ENCODE data around the gene IRAK1.

IRAK1 gene

DNA sequence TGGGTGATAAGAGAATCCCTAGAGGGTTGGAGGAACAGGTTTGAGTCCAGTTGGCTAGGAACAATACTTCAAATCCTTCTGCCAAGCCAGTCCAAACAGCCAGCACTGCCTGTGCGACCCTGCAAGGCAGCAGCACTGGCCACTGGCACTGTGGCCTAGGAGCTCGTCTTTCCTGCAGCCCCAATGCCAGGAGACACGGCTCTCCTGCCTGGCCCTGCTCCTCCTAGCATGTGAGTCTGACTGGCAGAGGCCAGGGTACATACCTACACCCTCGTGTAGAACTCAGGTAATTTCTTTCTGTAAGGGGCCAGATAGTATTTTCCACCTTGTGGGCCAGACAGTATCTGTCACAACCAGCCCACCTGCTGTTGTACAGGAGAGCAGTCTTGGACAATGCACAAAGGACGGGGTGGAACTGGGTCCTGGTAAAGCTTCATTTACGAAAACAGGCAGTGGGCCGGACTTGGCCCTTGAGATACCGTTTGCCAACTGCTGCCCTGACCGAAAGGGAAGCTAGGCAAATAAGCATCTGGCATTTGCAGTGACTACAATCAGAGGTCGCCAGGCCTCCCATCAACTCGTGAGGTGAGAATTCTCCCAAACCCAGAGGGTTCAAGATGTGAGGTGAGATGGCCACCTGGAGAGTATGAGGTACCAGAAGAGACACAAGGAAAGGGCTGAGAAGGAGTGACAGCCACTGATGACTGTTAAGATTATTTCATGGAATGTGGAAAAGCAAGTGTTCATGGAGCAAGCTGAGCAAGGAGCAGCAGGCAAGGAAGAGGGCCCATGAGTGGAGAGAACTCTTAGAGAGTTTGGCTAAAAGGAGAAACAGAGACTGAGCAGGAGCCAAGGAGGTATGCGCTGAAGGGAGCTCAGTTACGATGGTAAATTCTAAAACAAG is 29.8 kb upstream of the IRAK1 start:
- peaks cover 80% of the 10 kb centered on the region for H3K79me2 ChIP-seq (ENCODE audit: insufficient read depth, low read length)
- H3K9me3 ChIP-seq (ENCODE audit: insufficient read depth, low read length, severe bottlenecking): no peaks in the 10 kb centered on the region
- H3K27me3 ChIP-seq (ENCODE audit: insufficient read depth, low read length, poor library complexity): no peaks in the 10 kb centered on the region
- H3K4me2 ChIP-seq (ENCODE audit: insufficient read depth, low read length): no peak overlapping the region
- H4K20me1 ChIP-seq (ENCODE audit: insufficient read depth, low read length): peaks cover 34% of the 10 kb centered on the region
- TF ChIP-seq EZH2 (IDR thresholded peaks at IDR 0.05; ENCODE audit: borderline replicate concordance, low read depth, low read length, severe bottlenecking): no peak
- TF ChIP-seq, protein P1, sequence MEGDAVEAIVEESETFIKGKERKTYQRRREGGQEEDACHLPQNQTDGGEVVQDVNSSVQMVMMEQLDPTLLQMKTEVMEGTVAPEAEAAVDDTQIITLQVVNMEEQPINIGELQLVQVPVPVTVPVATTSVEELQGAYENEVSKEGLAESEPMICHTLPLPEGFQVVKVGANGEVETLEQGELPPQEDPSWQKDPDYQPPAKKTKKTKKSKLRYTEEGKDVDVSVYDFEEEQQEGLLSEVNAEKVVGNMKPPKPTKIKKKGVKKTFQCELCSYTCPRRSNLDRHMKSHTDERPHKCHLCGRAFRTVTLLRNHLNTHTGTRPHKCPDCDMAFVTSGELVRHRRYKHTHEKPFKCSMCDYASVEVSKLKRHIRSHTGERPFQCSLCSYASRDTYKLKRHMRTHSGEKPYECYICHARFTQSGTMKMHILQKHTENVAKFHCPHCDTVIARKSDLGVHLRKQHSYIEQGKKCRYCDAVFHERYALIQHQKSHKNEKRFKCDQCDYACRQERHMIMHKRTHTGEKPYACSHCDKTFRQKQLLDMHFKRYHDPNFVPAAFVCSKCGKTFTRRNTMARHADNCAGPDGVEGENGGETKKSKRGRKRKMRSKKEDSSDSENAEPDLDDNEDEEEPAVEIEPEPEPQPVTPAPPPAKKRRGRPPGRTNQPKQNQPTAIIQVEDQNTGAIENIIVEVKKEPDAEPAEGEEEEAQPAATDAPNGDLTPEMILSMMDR (IDR thresholded peaks at IDR 0.05; ENCODE audit: borderline replicate concordance, extremely low read depth, low read length, poor library complexity, severe bottlenecking): no peak
- no peak overlapping the region for H3K27ac ChIP-seq (ENCODE audit: low read length)
- no peak for ATAC-seq (ENCODE audit: insufficient read depth, low read depth)
- no peak overlapping the region for H2AFZ ChIP-seq (ENCODE audit: low read depth, low read length)
- no peak for DNase-seq
- H3K4me1 ChIP-seq (ENCODE audit: insufficient read depth, low read length): no peaks in the 10 kb centered on the region; the same call in none of the 2 replicates
- H3K36me3 ChIP-seq (ENCODE audit: insufficient read depth, low read length): peaks cover 54% of the 10 kb centered on the region
- no peak overlapping the region for H3K4me3 ChIP-seq (ENCODE audit: low read depth in 1 of 2, low read length in 2 of 2)
- H3K9ac ChIP-seq (ENCODE audit: low read depth, low read length): no peak overlapping the region

DNA sequence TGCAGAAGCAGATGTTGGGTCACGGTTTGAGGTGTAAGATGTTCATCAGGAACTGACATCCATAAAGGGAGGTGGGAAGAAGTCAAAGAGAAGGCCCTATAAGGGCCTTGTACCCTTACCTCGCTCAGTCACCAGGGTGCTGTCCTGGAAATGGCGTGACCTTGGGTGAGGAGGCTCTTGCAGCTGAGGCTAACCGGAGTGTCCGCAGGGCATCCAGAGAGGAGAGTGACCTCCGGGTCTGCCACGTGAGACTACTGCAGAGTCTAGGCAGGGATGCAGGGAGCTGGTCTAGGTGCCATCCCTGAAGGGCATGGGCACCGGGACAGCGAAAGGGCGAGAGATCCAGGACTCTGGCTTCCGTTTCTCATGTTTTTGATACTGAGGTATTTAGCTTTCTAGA is 28.7 kb upstream of the IRAK1 start:
- TF ChIP-seq, protein P1 (IDR thresholded peaks at IDR 0.05; ENCODE audit: borderline replicate concordance, extremely low read depth, low read length, poor library complexity, severe bottlenecking): no peak
- no peak for TF ChIP-seq EZH2 (IDR thresholded peaks at IDR 0.05; ENCODE audit: borderline replicate concordance, low read depth, low read length, severe bottlenecking)
- no peak overlapping the region for H3K9ac ChIP-seq (ENCODE audit: low read depth, low read length)
- no peaks in the 10 kb centered on the region for H3K27me3 ChIP-seq (ENCODE audit: insufficient read depth, low read length, poor library complexity)
- H3K79me2 ChIP-seq (ENCODE audit: insufficient read depth, low read length): peaks cover 89% of the 10 kb centered on the region
- no peak overlapping the region for H3K4me3 ChIP-seq (ENCODE audit: low read depth in 1 of 2, low read length in 2 of 2)
- ATAC-seq (ENCODE audit: insufficient read depth, low read depth): no peak
- H3K9me3 ChIP-seq (ENCODE audit: insufficient read depth, low read length, severe bottlenecking): no peaks in the 10 kb centered on the region
- peaks cover 34% of the 10 kb centered on the region for H4K20me1 ChIP-seq (ENCODE audit: insufficient read depth, low read length)
- no peak overlapping the region for H3K4me2 ChIP-seq (ENCODE audit: insufficient read depth, low read length)
- no peak overlapping the region for H3K27ac ChIP-seq (ENCODE audit: low read length)
- H3K36me3 ChIP-seq (ENCODE audit: insufficient read depth, low read length): peaks cover 52% of the 10 kb centered on the region
- no peak overlapping the region for H2AFZ ChIP-seq (ENCODE audit: low read depth, low read length)
- no peaks in the 10 kb centered on the region; the same call in none of the 2 replicates for H3K4me1 ChIP-seq (ENCODE audit: insufficient read depth, low read length)
- no peak for DNase-seq

DNA sequence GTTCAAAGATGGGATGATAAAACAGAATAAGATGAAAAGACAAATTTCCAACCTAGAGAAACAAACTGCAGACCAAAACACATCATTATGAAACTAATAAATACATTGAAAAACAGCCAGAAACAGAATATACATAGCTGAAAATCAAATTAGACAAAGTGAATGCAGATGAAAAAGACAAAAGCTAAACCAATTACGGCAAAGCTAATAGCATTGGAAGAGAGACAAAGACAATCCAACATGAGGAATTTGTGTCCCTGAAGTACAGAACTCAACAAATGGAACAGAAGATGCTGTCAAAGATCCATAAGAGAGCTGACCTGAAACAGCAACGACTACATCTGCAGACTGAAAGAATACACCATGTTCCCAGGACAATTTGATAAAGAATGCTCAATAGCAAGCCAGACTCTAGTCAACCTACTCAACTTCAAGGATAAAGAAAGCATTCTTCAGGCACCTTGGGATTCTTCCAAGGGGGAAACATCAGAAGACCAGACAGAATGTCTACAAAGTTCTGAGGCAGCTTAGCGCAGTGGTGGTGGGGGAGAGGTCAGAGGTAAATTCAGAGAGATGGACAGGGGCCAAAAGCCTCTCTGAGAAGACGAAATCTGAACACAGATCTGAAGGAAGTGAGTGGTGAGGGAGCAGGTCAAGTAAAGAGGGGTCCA is 27.4 kb upstream of the IRAK1 start:
- Histone ChIP-seq H2AFZ (ENCODE audit: low read depth, low read length) (no peak overlapping the region), H4K20me1 (ENCODE audit: insufficient read depth, low read length) (peaks cover 32% of the 10 kb centered on the region), H3K79me2 (ENCODE audit: insufficient read depth, low read length) (peaks cover 93% of the 10 kb centered on the region), H3K4me1 (ENCODE audit: insufficient read depth, low read length) (no peaks in the 10 kb centered on the region; the same call in none of the 2 replicates), H3K27me3 (ENCODE audit: insufficient read depth, low read length, poor library complexity) (no peaks in the 10 kb centered on the region), H3K27ac (ENCODE audit: low read length) (no peak overlapping the region), H3K36me3 (ENCODE audit: insufficient read depth, low read length) (peaks cover 52% of the 10 kb centered on the region), H3K9me3 (ENCODE audit: insufficient read depth, low read length, severe bottlenecking) (no peaks in the 10 kb centered on the region), H3K9ac (ENCODE audit: low read depth, low read length) (no peak overlapping the region), H3K4me3 (ENCODE audit: low read depth in 1 of 2, low read length in 2 of 2) (no peak overlapping the region), H3K4me2 (ENCODE audit: insufficient read depth, low read length) (no peak overlapping the region)
- TF ChIP-seq, protein P1 (IDR thresholded peaks at IDR 0.05; ENCODE audit: borderline replicate concordance, extremely low read depth, low read length, poor library complexity, severe bottlenecking): no peak
- no peak for TF ChIP-seq EZH2 (IDR thresholded peaks at IDR 0.05; ENCODE audit: borderline replicate concordance, low read depth, low read length, severe bottlenecking)
- ATAC-seq (ENCODE audit: insufficient read depth, low read depth): no peak
- DNase-seq: no peak

Measured in DND-41 (cell line).